H9 (cell line): ENCODE measurements around the gene TFDP1. TPM values are rescaled to one million over a fixed set of nuclear protein-coding genes. Genes with fewer than 3 reads are reported as not detected.

ENCODE experiments used
- DNase-seq: peaks from one replicate; pipeline ENCODE4 v3.0.0-alpha.2; 2017
- H2AFZ ChIP-seq: one replicate; pipeline ENCODE4 v1.6.1; 2013; ENCODE audit warnings: mild to moderate bottlenecking, low read length, control low read depth, moderate library complexity
- H2AK5ac ChIP-seq: 2 replicates; pipeline ENCODE4 v1.6.1; 2013; ENCODE audit warnings: low read length, control low read depth, mixed read lengths; ENCODE audit not compliant: insufficient read length
- H2BK120ac ChIP-seq: one replicate; pipeline ENCODE4 v1.6.1; 2013; ENCODE audit warnings: low read depth, mild to moderate bottlenecking, low read length, control low read depth, inconsistent platforms; ENCODE audit not compliant: poor library complexity, severe bottlenecking
- H2BK12ac ChIP-seq: 2 replicates; pipeline ENCODE4 v1.6.1; 2013; ENCODE audit warnings: low read length, control low read depth, mixed read lengths, low read depth; ENCODE audit not compliant: insufficient read length
- H2BK15ac ChIP-seq: 2 replicates; pipeline ENCODE4 v1.6.1; 2013; ENCODE audit warnings: low read depth, low read length, control low read depth
- H2BK20ac ChIP-seq: one replicate; pipeline ENCODE4 v1.6.1; 2013; ENCODE audit warnings: low read depth, mild to moderate bottlenecking, low read length, control low read depth, inconsistent platforms; ENCODE audit not compliant: poor library complexity, severe bottlenecking
- H2BK5ac ChIP-seq: 2 replicates; pipeline ENCODE4 v1.6.1; 2013; ENCODE audit warnings: low read length, control low read depth, mixed read lengths; ENCODE audit not compliant: insufficient read length
- H3K14ac ChIP-seq: 2 replicates; pipeline ENCODE4 v1.6.1; 2013; ENCODE audit warnings: low read length, control low read depth; ENCODE audit not compliant: insufficient read depth
- H3K18ac ChIP-seq: 2 replicates; pipeline ENCODE4 v1.6.1; 2013; ENCODE audit warnings: low read depth, mild to moderate bottlenecking, mixed read lengths, low read length, control low read depth; ENCODE audit not compliant: insufficient read length
- H3K23ac ChIP-seq: 2 replicates; pipeline ENCODE4 v1.6.1; 2013; ENCODE audit warnings: low read length, control low read depth, mixed read lengths, low read depth; ENCODE audit not compliant: insufficient read length
- H3K23me2 ChIP-seq: 2 replicates; pipeline ENCODE4 v1.6.1; 2013; ENCODE audit warnings: low read depth, mild to moderate bottlenecking, mixed read lengths, low read length, control low read depth; ENCODE audit not compliant: insufficient read length, poor library complexity, severe bottlenecking
- H3K27ac ChIP-seq: 2 replicates; pipeline ENCODE4 v1.5.1; 2013; ENCODE audit warnings: low read length, control low read depth, mixed read lengths, low read depth; ENCODE audit not compliant: insufficient read length
- H3K27me3 ChIP-seq: 2 replicates; pipeline ENCODE4 v1.6.1; 2013; ENCODE audit warnings: low read length, control low read depth, inconsistent platforms; ENCODE audit not compliant: insufficient read depth
- H3K4ac ChIP-seq: 2 replicates; pipeline ENCODE4 v1.6.1; 2013; ENCODE audit warnings: low read depth, mild to moderate bottlenecking, control low read depth, inconsistent platforms, low read length, moderate library complexity
- H3K4me1 ChIP-seq: 2 replicates; pipeline ENCODE4 v1.6.1; 2013; ENCODE audit warnings: low read length, control low read depth, inconsistent platforms; ENCODE audit not compliant: insufficient read depth
- H3K4me2 ChIP-seq: 2 replicates; pipeline ENCODE4 v1.6.1; 2013; ENCODE audit warnings: low read length, control low read depth, mixed read lengths; ENCODE audit not compliant: insufficient read length, insufficient read depth
- H3K56ac ChIP-seq: 2 replicates; pipeline ENCODE4 v1.6.1; 2013; ENCODE audit warnings: low read depth, mild to moderate bottlenecking, mixed read lengths, low read length, control low read depth; ENCODE audit not compliant: insufficient read length
- H3K79me1 ChIP-seq: 2 replicates; pipeline ENCODE4 v1.6.1; 2013; ENCODE audit warnings: low read depth, mild to moderate bottlenecking, moderate library complexity, low read length, control low read depth, inconsistent platforms; ENCODE audit not compliant: insufficient read depth, poor library complexity, severe bottlenecking
- H3K79me2 ChIP-seq: 2 replicates; pipeline ENCODE4 v1.6.1; 2013; ENCODE audit warnings: low read length, control low read depth, inconsistent platforms; ENCODE audit not compliant: insufficient read depth
- H3K9ac ChIP-seq: 2 replicates; pipeline ENCODE4 v1.6.1; 2013; ENCODE audit warnings: low read length, control low read depth, mixed read lengths; ENCODE audit not compliant: insufficient read length; ENCODE audit errors: extremely low read depth
- H3K9me3 ChIP-seq: one replicate; pipeline ENCODE4 v1.6.1; 2013; ENCODE audit warnings: low read depth, low read length, inconsistent platforms; ENCODE audit not compliant: control insufficient read depth
- H3T11ph ChIP-seq: one replicate; pipeline ENCODE4 v1.6.1; 2013; ENCODE audit warnings: mild to moderate bottlenecking, low read length, control low read depth, inconsistent platforms
- H4K20me1 ChIP-seq: one replicate; pipeline ENCODE4 v1.6.1; 2013; ENCODE audit not compliant: control insufficient read depth, insufficient read length, insufficient read depth
- H4K5ac ChIP-seq: 2 replicates; pipeline ENCODE4 v1.6.1; 2013; ENCODE audit warnings: low read depth, mild to moderate bottlenecking, mixed read lengths, low read length, control low read depth; ENCODE audit not compliant: insufficient read length
- H4K8ac ChIP-seq: replicated peaks from 2 replicates; pipeline ENCODE4 v1.6.1; 2013; ENCODE audit warnings: low read length, control low read depth, mixed read lengths, low read depth; ENCODE audit not compliant: insufficient read length
- H4K91ac ChIP-seq: 2 replicates; pipeline ENCODE4 v1.6.1; 2013; ENCODE audit warnings: low read depth, mild to moderate bottlenecking, moderate library complexity, mixed read lengths, low read length, control low read depth; ENCODE audit not compliant: insufficient read length
- H3K27ac Mint-ChIP-seq, 3 experiments: 2 replicates in 2 of 3; 3 replicates in 1 of 3; pipeline ENCODE4 v1.8.0; 2020 to 2021; ENCODE audit warnings: mixed read lengths in 3 of 3, mild to moderate bottlenecking in 1 of 3, moderate library complexity in 1 of 3
- H3K27me3 Mint-ChIP-seq: 2 replicates; pipeline ENCODE4 v1.8.0; 2021; ENCODE audit warnings: low read depth, mild to moderate bottlenecking, moderate library complexity, mixed read lengths
- H3K36me3 Mint-ChIP-seq, 3 experiments: 2 replicates in 2 of 3; 3 replicates in 1 of 3; pipeline ENCODE4 v1.8.0; 2020 to 2021; ENCODE audit warnings: low read depth in 3 of 3, mixed read lengths in 3 of 3; ENCODE audit not compliant: insufficient read depth in 1 of 3
- H3K4me1 Mint-ChIP-seq, 2 experiments: 2 replicates each; pipeline ENCODE4 v1.8.0; 2020; ENCODE audit warnings: mixed read lengths in 2 of 2
- H3K4me3 Mint-ChIP-seq, 2 experiments: 2 replicates in 1 of 2; 3 replicates in 1 of 2; pipeline ENCODE4 v1.8.0; 2020 to 2021; ENCODE audit warnings: mild to moderate bottlenecking in 2 of 2, mixed read lengths in 2 of 2, moderate library complexity in 1 of 2
- H3K9me3 Mint-ChIP-seq, 2 experiments: 2 replicates in 1 of 2; 3 replicates in 1 of 2; pipeline ENCODE4 v1.8.0; 2020; ENCODE audit warnings: mild to moderate bottlenecking in 2 of 2, mixed read lengths in 2 of 2, moderate library complexity in 1 of 2
- WGBS: extraction: QIAGEN DNeasy Blood & Tissue Kit; methylation state at CpG from one replicate; pipeline ENCODE4 v1.1.7; 2013; ENCODE audit warnings: missing lambda C conversion rate, low lambda C conversion rate, mixed read lengths; ENCODE audit not compliant: insufficient read length; ENCODE audit errors: extremely low coverage; 5-methylcytosine and 5-hydroxymethylcytosine counted together
- total RNA-seq: library from RNA; stranded (reverse); gene quantifications from 2 replicates; pipeline ENCODE4 v1.2.1, GENCODE V29; 2021
- TF ChIP-seq, protein P1 (sequence below): fragments of 200-600 bp; sonication (generic); conservative IDR thresholded peaks from 3 replicates; pipeline ENCODE4 v1.8.0; 2021; ENCODE audit warnings: antibody characterized with exemption, mild to moderate bottlenecking

The TFDP1 gene
- total RNA-seq, 1 experiment from 2014 or later = 111 TPM

DNA sequence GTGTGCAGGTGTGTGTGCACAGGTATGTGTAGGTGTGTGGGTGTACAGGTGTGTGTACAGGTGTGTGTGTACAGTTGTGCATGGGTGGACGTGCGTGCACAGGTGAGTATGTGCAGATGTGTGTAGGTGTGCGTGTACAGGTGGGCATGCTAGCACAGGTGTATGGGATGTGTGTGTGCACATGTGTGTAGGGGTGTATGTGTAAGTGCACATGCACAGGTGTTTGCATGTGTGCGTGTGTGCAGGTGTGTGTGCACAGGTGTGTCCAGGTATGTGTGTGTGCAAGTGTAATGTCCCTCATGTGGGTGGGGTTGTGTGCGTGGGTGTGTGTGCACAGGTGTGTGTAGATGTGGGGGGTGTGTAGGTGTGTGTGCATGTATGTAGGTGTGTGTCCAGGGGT is 27.5 kb upstream of the TFDP1 start:
- no peak overlapping the region for H2BK120ac ChIP-seq

More for the DNA sequence above, 27.5 kb upstream of the TFDP1 start:
- no peak overlapping the region for H3K4me2 ChIP-seq
- H4K91ac ChIP-seq = no peak overlapping the region
- no peaks in the 10 kb centered on the region for H3K27me3 ChIP-seq
- Mint-ChIP-seq H3K27ac (no peak overlapping the region; a peak in 1 of 7 replicates), H3K27me3 (peaks cover under 1% of the 10 kb centered on the region; the same call in 1 of the 2 replicates), H3K4me1 (peaks cover 17 to 28% of the 10 kb centered on the region in 2 experiments), H3K4me3 (no peak overlapping the region), H3K9me3 (no peaks in the 10 kb centered on the region), H3K36me3 (peaks cover 0 to 4% (median 3%) of the 10 kb centered on the region in 3 experiments; a peak in 3 of 7 replicates)
- H2AK5ac ChIP-seq = no peak overlapping the region
- no peaks in the 10 kb centered on the region for H3K79me1 ChIP-seq
- H3K4me1 ChIP-seq = no peaks in the 10 kb centered on the region; the same call in 1 of the 2 replicates
- H2BK20ac ChIP-seq = no peak overlapping the region
- no peak overlapping the region for H3K27ac ChIP-seq
- H3K79me2 ChIP-seq = no peaks in the 10 kb centered on the region
- H2AFZ ChIP-seq = no peak overlapping the region
- no peak overlapping the region for H3K56ac ChIP-seq
- H3K18ac ChIP-seq = no peak overlapping the region
- WGBS = no CpG with 5 or more reads among the region's 5 CpGs
- H4K5ac ChIP-seq = no peak overlapping the region
- no peak overlapping the region for H3T11ph ChIP-seq
- no peak overlapping the region for H3K14ac ChIP-seq
- no peaks in the 10 kb centered on the region for H3K9me3 ChIP-seq
- TF ChIP-seq, protein P1, sequence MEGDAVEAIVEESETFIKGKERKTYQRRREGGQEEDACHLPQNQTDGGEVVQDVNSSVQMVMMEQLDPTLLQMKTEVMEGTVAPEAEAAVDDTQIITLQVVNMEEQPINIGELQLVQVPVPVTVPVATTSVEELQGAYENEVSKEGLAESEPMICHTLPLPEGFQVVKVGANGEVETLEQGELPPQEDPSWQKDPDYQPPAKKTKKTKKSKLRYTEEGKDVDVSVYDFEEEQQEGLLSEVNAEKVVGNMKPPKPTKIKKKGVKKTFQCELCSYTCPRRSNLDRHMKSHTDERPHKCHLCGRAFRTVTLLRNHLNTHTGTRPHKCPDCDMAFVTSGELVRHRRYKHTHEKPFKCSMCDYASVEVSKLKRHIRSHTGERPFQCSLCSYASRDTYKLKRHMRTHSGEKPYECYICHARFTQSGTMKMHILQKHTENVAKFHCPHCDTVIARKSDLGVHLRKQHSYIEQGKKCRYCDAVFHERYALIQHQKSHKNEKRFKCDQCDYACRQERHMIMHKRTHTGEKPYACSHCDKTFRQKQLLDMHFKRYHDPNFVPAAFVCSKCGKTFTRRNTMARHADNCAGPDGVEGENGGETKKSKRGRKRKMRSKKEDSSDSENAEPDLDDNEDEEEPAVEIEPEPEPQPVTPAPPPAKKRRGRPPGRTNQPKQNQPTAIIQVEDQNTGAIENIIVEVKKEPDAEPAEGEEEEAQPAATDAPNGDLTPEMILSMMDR = no peak
- H4K8ac ChIP-seq = no peak overlapping the region
- no peak overlapping the region for H2BK15ac ChIP-seq
- H3K23me2 ChIP-seq = no peaks in the 10 kb centered on the region
- no peaks in the 10 kb centered on the region for H4K20me1 ChIP-seq
- no peak overlapping the region for H2BK12ac ChIP-seq
- no peak overlapping the region for H3K4ac ChIP-seq
- H3K23ac ChIP-seq = no peak overlapping the region
- DNase-seq = peak; percentile 23
- H2BK5ac ChIP-seq = no peak overlapping the region
- no peak overlapping the region for H3K9ac ChIP-seq
